Measurements from ENCODE around the gene B4GALT1. TPM values are rescaled to one million over a fixed set of nuclear protein-coding genes. Genes with fewer than 3 reads are reported as not detected.

The B4GALT1 gene
- total RNA-seq, 4 donors from 2014 or later: 23.7 to 126 (median 93.7) TPM

DNA sequence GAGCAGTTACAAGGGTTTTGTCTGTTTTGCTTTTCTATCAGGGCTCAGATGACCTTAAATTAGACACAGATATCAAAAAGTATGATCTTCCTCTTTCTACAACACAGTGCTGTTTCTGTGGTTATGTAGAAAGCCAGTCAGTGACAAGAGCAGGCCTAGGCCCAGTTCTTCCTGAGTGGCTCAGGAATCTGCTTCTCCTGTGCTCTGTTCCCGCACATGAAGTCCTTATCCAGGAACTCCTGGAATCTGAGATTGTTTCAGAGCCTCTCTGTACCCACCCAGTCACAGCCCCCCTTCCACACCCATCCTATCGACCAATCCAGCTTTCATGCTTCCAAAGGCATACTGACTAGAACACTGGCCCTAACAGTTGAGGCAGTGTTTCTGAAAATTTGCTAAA lies 50.3 kb downstream of the B4GALT1 start:
- H3K4me3 ChIP-seq: no peak overlapping the region
- H3K27ac ChIP-seq: peak overlapping the region in 1 of 4 donors; percentile 28
- no peaks in the 10 kb centered on the region for H3K27me3 ChIP-seq
- peaks cover 0 to 4% (median 0%) of the 10 kb centered on the region in 4 donors for H3K4me1 ChIP-seq
- DNase-seq: no peak
- 70 to 100% methylated on average over 1 to 2 of the region's 2 CpGs for WGBS, 2 donors (ENCODE audit: low coverage in 1 of 2)
- no peak for TF ChIP-seq POLR2A (IDR thresholded peaks at IDR 0.05)
- TF ChIP-seq CTCF (IDR thresholded peaks at IDR 0.05): no peak
- TF ChIP-seq EP300 (IDR thresholded peaks at IDR 0.05; ENCODE audit: low read depth): no peak
- TF ChIP-seq POLR2AphosphoS5 (IDR thresholded peaks at IDR 0.05): no peak
- intact Hi-C loops (cut with DNase I; ENCODE audit: low total_unique reads): no loop called here
- in situ Hi-C loops (cut with MboI; ENCODE audit: low pct_ligation_motif_present in 1 of 4, low pct_unique_long_range_greater_than_20kb in 1 of 4, low sequenced_read_pairs in 3 of 4): no loop called here
- H3K9me3 ChIP-seq: no peaks in the 10 kb centered on the region
- H3K36me3 ChIP-seq: peaks cover 0 to 15% (median 3%) of the 10 kb centered on the region in 4 donors

- intact Hi-C loops (cut with DNase I; ENCODE audit: low total_unique reads): no loop called here
- H3K27ac ChIP-seq: no peak overlapping the region
- H3K4me1 ChIP-seq: peaks cover 0 to 4% (median 0%) of the 10 kb centered on the region in 4 donors
- no peaks in the 10 kb centered on the region for H3K27me3 ChIP-seq
- 92% methylated on average over 3 of the region's 3 CpGs; no CpG with 5 or more reads in 1 of the 2 donors for WGBS, 2 donors (ENCODE audit: low coverage in 1 of 2)
- TF ChIP-seq POLR2A (IDR thresholded peaks at IDR 0.05): no peak
- TF ChIP-seq EP300 (IDR thresholded peaks at IDR 0.05; ENCODE audit: low read depth): no peak
- no peak for TF ChIP-seq CTCF (IDR thresholded peaks at IDR 0.05)
- TF ChIP-seq POLR2AphosphoS5 (IDR thresholded peaks at IDR 0.05): no peak
- DNase-seq: peak; percentile 0
- H3K36me3 ChIP-seq: peaks cover 0 to 21% (median 3%) of the 10 kb centered on the region in 4 donors
- in situ Hi-C loops (cut with MboI; ENCODE audit: low pct_ligation_motif_present in 1 of 4, low pct_unique_long_range_greater_than_20kb in 1 of 4, low sequenced_read_pairs in 3 of 4): no loop called here
- no peaks in the 10 kb centered on the region for H3K9me3 ChIP-seq
- H3K4me3 ChIP-seq: no peak overlapping the region
Measured at GRCh38 chr9:33114746-33115145, 52.4 kb downstream of the B4GALT1 start.

DNA sequence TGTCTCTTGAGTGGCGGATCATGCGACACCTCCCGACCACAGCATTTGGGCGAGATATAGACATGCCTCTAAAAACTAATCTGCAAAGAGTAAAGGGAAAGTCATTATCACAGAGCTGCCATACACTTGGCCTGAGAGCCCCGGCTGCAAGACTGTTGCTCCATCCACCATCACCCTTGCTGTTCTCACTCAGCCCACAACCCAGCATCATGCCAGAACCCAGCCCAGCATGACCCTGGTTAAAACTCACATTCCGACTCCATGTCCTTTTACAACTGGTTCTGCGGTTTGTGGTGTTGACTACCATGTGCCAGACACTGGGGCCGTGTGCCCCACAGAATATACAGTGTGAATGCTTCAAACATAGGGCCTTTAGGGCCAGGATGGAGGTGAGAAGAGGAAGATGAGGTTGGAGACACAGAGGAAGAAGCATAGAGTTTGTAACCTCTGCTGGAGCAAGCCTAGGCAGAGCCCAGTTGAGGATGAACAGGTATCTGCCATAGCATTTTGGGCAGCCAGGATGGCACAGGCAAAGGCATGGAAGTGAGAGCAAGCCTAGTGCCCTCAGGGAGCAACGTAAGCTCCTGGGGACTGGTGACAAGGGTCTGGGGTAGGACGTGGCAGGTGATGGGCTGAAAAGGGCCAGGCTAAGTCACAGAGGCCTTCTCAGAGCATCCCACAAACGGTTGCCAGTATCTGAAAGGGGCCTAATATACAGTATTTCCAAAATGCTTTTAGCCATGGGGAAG lies 53.2 kb downstream of the B4GALT1 start:
- intact Hi-C loops (cut with DNase I; ENCODE audit: low total_unique reads): no loop called here
- peaks cover 0 to 4% (median 0%) of the 10 kb centered on the region in 4 donors for H3K4me1 ChIP-seq
- H3K27me3 ChIP-seq: no peaks in the 10 kb centered on the region
- 91 to 93% methylated on average over 7 to 11 of the region's 11 CpGs for WGBS, 2 donors (ENCODE audit: low coverage in 1 of 2)
- H3K4me3 ChIP-seq: no peak overlapping the region
- no peaks in the 10 kb centered on the region for H3K9me3 ChIP-seq
- in situ Hi-C loops (cut with MboI; ENCODE audit: low pct_ligation_motif_present in 1 of 4, low pct_unique_long_range_greater_than_20kb in 1 of 4, low sequenced_read_pairs in 3 of 4): no loop called here
- no peak for TF ChIP-seq POLR2AphosphoS5 (IDR thresholded peaks at IDR 0.05)
- TF ChIP-seq EP300 (IDR thresholded peaks at IDR 0.05; ENCODE audit: low read depth): no peak
- no peak for TF ChIP-seq POLR2A (IDR thresholded peaks at IDR 0.05)
- no peak for TF ChIP-seq CTCF (IDR thresholded peaks at IDR 0.05)
- H3K27ac ChIP-seq: no peak overlapping the region
- peak; percentile 4 for DNase-seq
- peaks cover 0 to 21% (median 3%) of the 10 kb centered on the region in 4 donors for H3K36me3 ChIP-seq

DNA sequence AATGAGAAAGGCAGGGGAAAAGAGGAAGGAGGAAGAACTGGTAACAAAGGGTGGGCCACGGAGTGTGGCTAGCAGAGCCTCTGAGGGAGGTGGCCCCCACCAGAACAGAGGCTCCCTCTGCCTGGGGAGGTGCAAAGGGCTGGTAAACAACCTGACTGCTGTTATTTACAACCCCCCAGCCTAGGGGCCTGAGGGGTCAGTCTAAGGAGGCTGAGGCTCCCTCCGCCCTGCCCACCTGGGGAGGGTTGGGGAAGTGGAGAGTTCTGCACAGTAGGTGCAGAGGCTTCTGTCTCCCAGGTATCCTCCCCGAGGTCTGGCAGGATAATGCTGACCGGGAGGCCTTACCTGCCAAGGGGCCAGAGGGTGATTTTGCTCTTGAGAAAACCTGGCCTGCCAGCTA lies 55.0 kb downstream of the B4GALT1 start:
- no peak overlapping the region for H3K27ac ChIP-seq
- H3K36me3 ChIP-seq: peaks cover 0 to 21% (median 3%) of the 10 kb centered on the region in 4 donors
- intact Hi-C loops (cut with DNase I; ENCODE audit: low total_unique reads): no loop called here
- TF ChIP-seq POLR2A (IDR thresholded peaks at IDR 0.05): no peak
- TF ChIP-seq EP300 (IDR thresholded peaks at IDR 0.05; ENCODE audit: low read depth): no peak
- no peak for TF ChIP-seq CTCF (IDR thresholded peaks at IDR 0.05)
- TF ChIP-seq POLR2AphosphoS5 (IDR thresholded peaks at IDR 0.05): no peak
- DNase-seq: no peak
- no peaks in the 10 kb centered on the region for H3K9me3 ChIP-seq
- no peak overlapping the region for H3K4me3 ChIP-seq
- in situ Hi-C loops (cut with MboI; ENCODE audit: low pct_ligation_motif_present in 1 of 4, low pct_unique_long_range_greater_than_20kb in 1 of 4, low sequenced_read_pairs in 3 of 4): no loop called here
- no peaks in the 10 kb centered on the region for H3K27me3 ChIP-seq
- 85% methylated on average over 4 of the region's 4 CpGs; no CpG with 5 or more reads in 1 of the 2 donors for WGBS, 2 donors (ENCODE audit: low coverage in 1 of 2)
- peaks cover 0 to 3% (median 0%) of the 10 kb centered on the region in 4 donors for H3K4me1 ChIP-seq

Data from transverse colon (tissue), 4 donors.